Measurements from ENCODE around the gene GLA. TPM values are rescaled to one million over a fixed set of nuclear protein-coding genes. Genes with fewer than 3 reads are reported as not detected.

GLA gene
- total RNA-seq, 1 experiment from 2014 or later: 41.9 TPM

GRCh38 chrX:101407167-101407747 lies 468 bp downstream of the GLA start:
- peaks cover 19% of the 10 kb centered on the region for H3K9me3 ChIP-seq (ENCODE audit: control insufficient read depth, low read depth, low read length)
- H3K4ac ChIP-seq (ENCODE audit: low read depth, low read length): no peak overlapping the region
- H3K14ac ChIP-seq (ENCODE audit: insufficient read depth, low read length): peak overlapping the region; percentile 87
- no peak overlapping the region for H4K5ac ChIP-seq (ENCODE audit: insufficient read length, low read depth, low read length)
- Mint-ChIP-seq H3K27me3 (ENCODE audit: low read depth) (peaks cover 1% of the 10 kb centered on the region; the same call in 1 of the 2 replicates), H3K36me3 (ENCODE audit: insufficient read depth in 1 of 3, low read depth in 3 of 3) (peaks cover 18 to 28% (median 21%) of the 10 kb centered on the region in 3 experiments), H3K4me3 (peak overlapping the region; percentile 92 to 95), H3K9me3 (peaks cover 55 to 64% of the 10 kb centered on the region in 2 experiments), H3K27ac (peak overlapping the region; percentile 75 to 98 (median 89)), H3K4me1 (peaks cover 5 to 11% of the 10 kb centered on the region in 2 experiments; a peak in 3 of 4 replicates)
- H4K8ac ChIP-seq (replicated peaks; ENCODE audit: insufficient read length, low read depth, low read length): no peak overlapping the region
- H3T11ph ChIP-seq (ENCODE audit: low read length): no peak overlapping the region
- H3K56ac ChIP-seq (ENCODE audit: insufficient read length, low read depth, low read length): no peak overlapping the region
- no peaks in the 10 kb centered on the region for H3K27me3 ChIP-seq (ENCODE audit: insufficient read depth, low read length)
- no peaks in the 10 kb centered on the region for H4K20me1 ChIP-seq (ENCODE audit: control insufficient read depth, insufficient read depth, insufficient read length)
- no peaks in the 10 kb centered on the region for H3K4me1 ChIP-seq (ENCODE audit: insufficient read depth, low read length)
- no peak for DNase-seq
- H3K27ac ChIP-seq (ENCODE audit: insufficient read length, low read depth, low read length): peak overlapping the region; percentile 48
- H2AFZ ChIP-seq (ENCODE audit: low read length): no peak overlapping the region
- WGBS (ENCODE audit: extremely low coverage, insufficient read length, low lambda C conversion rate): no CpG with 5 or more reads among the region's 15 CpGs
- no peak for TF ChIP-seq CTCF (conservative IDR thresholded peaks at IDR 0.05)
- peaks cover 4% of the 10 kb centered on the region for H3K23me2 ChIP-seq (ENCODE audit: insufficient read length, low read depth, low read length, poor library complexity, severe bottlenecking)
- H3K4me2 ChIP-seq (ENCODE audit: insufficient read depth, insufficient read length, low read length): peak overlapping the region; percentile 52
- no peak overlapping the region for H3K23ac ChIP-seq (ENCODE audit: insufficient read length, low read depth, low read length)
- peak overlapping the region; percentile 95 for H3K9ac ChIP-seq (ENCODE audit: extremely low read depth, insufficient read length, low read length)
- H3K18ac ChIP-seq (ENCODE audit: insufficient read length, low read depth, low read length): peak overlapping the region; percentile 45
- no peak overlapping the region for H2BK120ac ChIP-seq (ENCODE audit: low read depth, low read length, poor library complexity, severe bottlenecking)
- no peaks in the 10 kb centered on the region for H3K79me1 ChIP-seq (ENCODE audit: insufficient read depth, low read depth, low read length, poor library complexity, severe bottlenecking)
- no peak overlapping the region for H2BK12ac ChIP-seq (ENCODE audit: insufficient read length, low read depth, low read length)
- peaks cover 7% of the 10 kb centered on the region; the same call in 1 of the 2 replicates for H3K79me2 ChIP-seq (ENCODE audit: insufficient read depth, low read length)
- no peak overlapping the region for H2BK5ac ChIP-seq (ENCODE audit: insufficient read length, low read length)
- no peak overlapping the region for H2BK15ac ChIP-seq (ENCODE audit: low read depth, low read length)
- no peak overlapping the region for H2AK5ac ChIP-seq (ENCODE audit: insufficient read length, low read length)
- H4K91ac ChIP-seq (ENCODE audit: insufficient read length, low read depth, low read length): no peak overlapping the region
- no peak overlapping the region for H2BK20ac ChIP-seq (ENCODE audit: low read depth, low read length, poor library complexity, severe bottlenecking)

All from H9 (cell line).